Measurements from ENCODE around the gene IKZF3.

DNA sequence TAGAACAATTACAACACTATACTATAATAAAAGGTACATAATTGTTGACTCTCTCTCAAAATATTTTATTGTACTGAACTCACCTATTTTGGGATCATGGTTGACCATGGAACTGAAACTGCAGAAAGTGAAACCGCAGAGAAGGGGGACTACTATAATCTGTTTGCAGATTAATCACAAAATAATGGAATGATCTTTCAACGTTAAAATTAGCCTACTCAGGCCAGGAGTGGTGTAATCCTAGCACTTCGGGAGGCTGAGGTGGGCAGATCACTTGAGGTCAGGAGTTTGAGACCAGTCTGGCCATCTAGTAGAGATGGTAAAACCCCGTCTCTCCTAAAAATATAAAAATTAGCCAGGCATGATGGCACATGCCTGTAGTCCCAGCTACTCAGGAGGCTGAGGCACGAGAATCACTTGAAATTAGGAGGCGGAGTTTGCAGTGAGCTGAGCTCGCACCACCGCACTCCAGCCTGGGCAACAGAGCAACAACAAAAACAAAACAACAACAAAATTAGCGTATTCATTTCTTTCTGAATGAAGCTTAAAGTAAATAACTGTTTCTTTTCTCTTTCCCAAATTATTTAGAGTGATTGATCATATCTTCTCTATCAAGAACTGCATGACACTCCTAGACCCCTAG lies 45.6 kb downstream of the IKZF3 start:
- TF ChIP-seq EZH2 (IDR thresholded peaks at IDR 0.05; ENCODE audit: borderline replicate concordance, insufficient read depth, low read length, poor library complexity, severe bottlenecking) (no peak), POLR2AphosphoS5 (IDR thresholded peaks at IDR 0.05) (no peak), EP300 (conservative IDR thresholded peaks at IDR 0.05; ENCODE audit: poor library complexity, severe bottlenecking) (no peak), TAF1 (IDR thresholded peaks at IDR 0.05; ENCODE audit: low read depth) (no peak), RAD21 (conservative IDR thresholded peaks at IDR 0.05) (no peak)
- TF ChIP-seq, protein P1, sequence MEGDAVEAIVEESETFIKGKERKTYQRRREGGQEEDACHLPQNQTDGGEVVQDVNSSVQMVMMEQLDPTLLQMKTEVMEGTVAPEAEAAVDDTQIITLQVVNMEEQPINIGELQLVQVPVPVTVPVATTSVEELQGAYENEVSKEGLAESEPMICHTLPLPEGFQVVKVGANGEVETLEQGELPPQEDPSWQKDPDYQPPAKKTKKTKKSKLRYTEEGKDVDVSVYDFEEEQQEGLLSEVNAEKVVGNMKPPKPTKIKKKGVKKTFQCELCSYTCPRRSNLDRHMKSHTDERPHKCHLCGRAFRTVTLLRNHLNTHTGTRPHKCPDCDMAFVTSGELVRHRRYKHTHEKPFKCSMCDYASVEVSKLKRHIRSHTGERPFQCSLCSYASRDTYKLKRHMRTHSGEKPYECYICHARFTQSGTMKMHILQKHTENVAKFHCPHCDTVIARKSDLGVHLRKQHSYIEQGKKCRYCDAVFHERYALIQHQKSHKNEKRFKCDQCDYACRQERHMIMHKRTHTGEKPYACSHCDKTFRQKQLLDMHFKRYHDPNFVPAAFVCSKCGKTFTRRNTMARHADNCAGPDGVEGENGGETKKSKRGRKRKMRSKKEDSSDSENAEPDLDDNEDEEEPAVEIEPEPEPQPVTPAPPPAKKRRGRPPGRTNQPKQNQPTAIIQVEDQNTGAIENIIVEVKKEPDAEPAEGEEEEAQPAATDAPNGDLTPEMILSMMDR (IDR thresholded peaks at IDR 0.05; ENCODE audit: poor library complexity, severe bottlenecking) = no peak

Measured in neural cell (in vitro differentiated cells).